Globus pallidus (tissue), 1 donor: Measurements from ENCODE around the gene GBX1.

Experiments
- DNase-seq: peaks from one replicate; pipeline ENCODE4 v3.0.0-alpha.2; 2015; ENCODE audit warnings: low spot score

GBX1 gene

DNA sequence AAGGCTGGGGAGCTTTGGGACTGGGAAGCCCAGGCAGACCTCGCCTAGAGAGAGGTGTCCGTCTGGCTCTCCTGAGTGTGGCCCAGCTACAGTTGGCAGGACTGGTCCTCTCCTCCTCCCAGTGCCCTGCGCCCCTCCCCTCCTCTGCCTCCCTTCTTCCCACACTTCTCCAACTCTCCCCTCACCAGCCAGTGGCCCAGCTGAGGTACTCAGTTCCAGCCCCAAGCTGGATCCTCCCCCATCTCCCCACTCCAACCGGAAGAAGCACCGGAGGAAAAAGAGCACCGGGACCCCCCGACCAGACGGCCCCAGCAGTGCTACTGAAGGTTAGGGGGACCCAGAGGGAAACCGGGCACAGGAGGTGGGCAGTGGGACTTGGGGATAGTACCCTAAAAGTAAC is 27.7 kb downstream of the GBX1 start:
- no peak for DNase-seq

DNA sequence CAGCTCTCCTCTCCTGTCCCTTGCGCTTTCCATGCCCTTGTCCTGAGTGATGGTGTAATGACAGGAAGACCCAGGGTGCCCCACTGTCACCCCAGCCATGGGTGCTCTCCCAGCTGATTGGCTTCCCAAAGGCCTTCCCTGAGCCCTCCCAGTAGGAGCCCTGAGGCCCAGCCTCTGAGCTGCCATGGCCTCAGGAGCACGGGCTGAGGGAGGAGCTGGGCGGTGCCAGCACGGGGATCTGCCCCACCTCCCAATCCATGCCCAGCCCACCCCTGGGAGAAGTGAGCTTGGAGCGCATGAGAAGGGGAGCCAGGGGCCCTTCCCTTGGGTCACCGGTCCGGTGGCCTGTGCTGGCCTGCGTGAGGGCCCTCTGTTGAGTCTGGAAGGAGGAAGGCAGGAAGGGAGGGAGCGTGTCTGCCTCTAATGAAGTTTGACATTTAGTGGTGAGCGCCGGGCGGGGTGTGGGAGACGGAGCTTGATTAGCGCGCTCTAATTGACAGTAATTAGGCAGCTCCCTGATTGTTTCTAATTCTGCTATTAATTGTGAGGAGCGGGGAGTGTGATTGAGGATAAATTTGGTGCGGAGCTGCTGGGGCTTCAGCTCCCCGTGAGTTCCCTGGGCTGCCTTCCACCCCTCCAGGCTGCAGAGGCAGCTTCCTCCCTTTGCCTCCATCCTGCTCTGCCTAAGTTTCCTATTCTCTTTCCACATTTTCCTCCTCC is 28.3 kb downstream of the GBX1 start:
- DNase-seq: no peak

- DNase-seq: no peak
Observed at GRCh38 chr7:151138153-151138851, 29.2 kb downstream of the GBX1 start.

GRCh38 chr7:151137791-151138152 is 29.7 kb downstream of the GBX1 start:
- no peak for DNase-seq

DNA sequence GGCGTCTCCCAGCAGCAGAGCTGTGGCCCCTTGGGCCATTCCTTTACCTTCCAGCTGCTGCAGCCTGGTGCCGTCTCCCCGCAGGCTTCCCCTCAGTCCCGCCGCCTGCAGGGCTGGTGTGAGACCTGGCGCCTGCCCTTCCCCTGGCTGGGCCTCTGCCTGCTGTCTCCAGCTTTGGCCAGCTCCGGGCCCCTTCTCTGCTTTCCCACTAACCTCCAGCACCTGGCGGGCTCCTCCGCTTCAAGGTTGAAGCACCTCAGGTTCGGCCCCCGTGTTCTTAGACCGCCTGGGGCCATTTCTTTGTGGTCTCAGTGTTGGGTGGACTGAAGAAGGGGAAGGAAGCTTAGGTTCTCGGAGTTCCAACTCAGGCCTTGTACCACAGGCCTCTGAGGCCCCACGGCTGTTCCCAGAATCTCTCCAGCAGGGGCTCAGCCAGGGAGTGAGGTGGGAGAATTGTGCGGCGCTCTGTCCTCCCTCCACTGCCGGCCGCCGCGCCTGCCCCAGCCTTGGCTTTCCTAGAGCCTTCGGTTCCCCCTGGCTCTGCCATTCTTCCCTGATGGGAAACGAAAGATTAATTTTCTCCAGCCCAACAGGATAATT is 30.3 kb downstream of the GBX1 start:
- no peak for DNase-seq

GRCh38 chr7:151135866-151136843 is 31.3 kb downstream of the GBX1 start:
- no peak for DNase-seq

DNA sequence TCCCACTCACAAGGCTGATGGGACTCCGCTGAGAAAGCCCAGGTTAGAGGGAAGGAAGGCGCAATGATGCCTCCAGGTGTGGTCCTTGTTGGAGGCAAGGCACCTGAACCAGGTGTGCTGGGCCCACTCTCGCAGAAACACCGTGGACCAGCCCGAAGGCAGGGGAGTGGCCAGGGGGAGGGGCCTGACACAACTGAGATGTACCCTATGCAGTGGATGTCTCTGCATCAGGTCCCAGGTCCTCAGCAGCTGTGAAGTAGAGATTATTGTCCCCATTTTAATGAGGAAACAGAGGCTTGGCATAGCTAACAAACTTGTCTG is 32.0 kb downstream of the GBX1 start:
- no peak for DNase-seq

DNA sequence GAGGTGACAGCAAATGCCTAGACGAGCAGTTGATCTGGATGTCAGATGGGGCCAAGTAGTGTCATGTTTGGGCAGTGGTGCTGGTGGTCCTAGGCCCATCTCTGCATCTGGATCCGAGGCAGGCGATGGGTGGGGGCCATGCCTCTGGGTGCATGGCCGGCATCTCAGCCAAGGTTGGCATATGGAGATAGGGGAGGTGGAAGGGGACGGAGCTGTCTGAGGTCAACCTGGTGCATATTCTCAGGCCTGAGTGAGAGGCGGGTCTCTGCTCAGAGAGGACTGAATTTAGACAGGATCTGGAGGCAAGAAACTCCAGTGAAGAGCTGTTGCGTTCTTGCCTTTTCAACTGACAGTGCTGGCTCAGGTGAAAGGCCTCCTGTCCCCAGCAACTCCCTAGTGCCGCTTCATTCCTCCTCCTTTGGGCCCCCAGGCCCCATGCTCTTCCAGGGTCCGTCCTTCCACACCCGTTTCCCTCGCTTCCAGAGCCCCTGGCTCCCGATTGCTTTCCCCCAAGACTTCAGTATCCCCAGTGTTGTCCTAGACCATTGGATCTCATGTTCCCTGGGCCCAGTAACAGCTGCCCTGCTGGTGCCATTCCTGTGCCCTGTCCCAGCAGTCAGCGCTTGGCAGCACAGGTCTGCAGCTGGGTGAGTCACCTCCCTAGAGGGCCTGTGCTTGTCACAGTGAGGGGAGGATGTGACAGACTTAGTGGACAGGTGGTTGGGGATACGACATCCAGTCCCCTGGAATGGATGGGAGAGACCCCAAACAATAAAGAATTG is 32.6 kb downstream of the GBX1 start:
- no peak for DNase-seq

- no peak for DNase-seq
Observed at GRCh38 chr7:151133986-151134742, 33.3 kb downstream of the GBX1 start.

- DNase-seq: no peak
Observed at GRCh38 chr7:151133266-151133985, 34.1 kb downstream of the GBX1 start.

GRCh38 chr7:151132461-151133205 is 34.9 kb downstream of the GBX1 start:
- no peak for DNase-seq

DNA sequence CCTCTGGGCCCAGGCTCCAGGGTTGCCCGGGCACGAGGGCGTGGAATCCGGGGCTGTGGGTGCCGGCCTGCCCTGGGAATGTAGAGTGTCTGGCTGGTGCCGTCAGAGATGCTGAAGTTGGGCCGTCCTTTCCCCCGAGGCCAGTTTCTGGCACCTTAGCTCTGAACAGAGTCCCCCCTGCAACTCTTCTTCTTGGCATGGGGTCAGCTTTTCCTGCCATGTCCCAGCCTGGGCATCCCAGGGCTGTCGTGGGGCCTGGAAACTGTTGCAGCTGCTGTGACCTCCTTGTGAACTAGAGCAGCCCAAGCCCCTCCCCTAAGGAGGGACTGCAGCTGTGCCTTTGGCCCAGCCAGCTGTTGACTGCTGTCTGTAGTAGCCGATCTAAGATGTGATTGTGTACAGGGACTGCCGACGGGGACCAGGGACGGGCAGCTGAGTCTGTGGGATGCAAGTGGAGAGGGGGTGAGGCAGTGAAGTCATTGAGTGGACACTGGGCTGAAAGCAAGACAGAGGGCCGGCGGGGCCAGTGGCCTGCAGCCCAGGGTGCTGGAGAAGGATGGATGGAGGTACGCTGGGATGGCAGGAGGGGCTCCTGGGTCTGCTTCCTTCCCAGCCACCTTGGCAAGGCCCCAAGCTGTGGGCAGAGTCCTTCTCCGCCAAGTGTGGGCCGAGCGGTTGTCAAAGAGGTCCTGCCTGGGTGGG is 35.8 kb downstream of the GBX1 start:
- peak; percentile 93 for DNase-seq

DNA sequence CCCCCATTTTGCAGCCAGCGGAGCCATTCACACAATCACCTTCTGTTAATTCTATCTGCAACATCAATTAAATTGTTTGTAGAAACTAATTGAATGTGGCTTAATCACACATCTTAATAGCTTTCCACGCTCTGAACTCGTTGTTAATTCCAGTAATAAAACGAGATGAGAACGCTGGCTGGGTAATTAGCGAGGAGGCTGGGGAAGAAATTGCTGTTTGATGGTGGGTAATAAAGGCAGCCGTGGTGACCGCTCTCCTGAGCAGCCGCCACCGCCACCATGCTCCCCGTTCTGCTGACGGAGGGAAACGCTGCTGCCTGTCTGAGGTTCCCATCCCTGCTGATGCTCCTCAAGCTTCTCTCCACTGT is 36.3 kb downstream of the GBX1 start:
- DNase-seq: no peak

- DNase-seq: no peak
Observed at GRCh38 chr7:151130741-151131157, 36.7 kb downstream of the GBX1 start.

GRCh38 chr7:151129960-151130591 is 37.4 kb downstream of the GBX1 start:
- DNase-seq: no peak

GRCh38 chr7:151129117-151129959 is 38.2 kb downstream of the GBX1 start:
- no peak for DNase-seq

DNA sequence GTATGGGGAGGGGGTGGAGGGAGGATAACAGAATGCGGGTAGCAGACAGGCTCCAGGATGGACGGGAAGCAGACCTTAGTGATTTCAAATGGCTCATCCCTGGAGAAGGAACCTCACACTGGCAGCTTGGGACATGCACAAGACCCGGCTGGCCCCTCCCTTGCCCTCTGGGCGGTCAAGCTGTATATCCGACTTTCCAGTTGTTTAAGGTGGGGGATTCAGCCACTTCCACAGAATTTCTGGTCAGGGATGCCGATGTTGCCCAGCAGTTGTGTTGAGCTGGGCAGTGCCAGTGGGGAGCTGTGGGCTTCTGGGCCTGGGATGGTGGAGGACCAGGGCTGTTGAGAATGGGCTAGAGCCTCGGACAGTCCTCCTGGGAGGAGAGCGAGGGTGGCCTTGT is 38.8 kb downstream of the GBX1 start:
- DNase-seq: no peak
